H1 (cell line): ENCODE results near the gene EZH1. TPM values are rescaled to one million over a fixed set of nuclear protein-coding genes. Genes with fewer than 3 reads are reported as not detected.

Experiments
- CTCF ChIA-PET: fragments of 300-600 bp; sonication (Branson Sonifier 250); formaldehyde crosslinking; loops from one replicate; lab custom pipeline; 2021; ENCODE audit not compliant: partially characterized antibody; lab: Charles Lee
- POLR2A ChIA-PET: fragments of 300-600 bp; sonication (Branson Sonifier 250); formaldehyde crosslinking; loops from one replicate; lab custom pipeline; 2021; ENCODE audit warnings: inconsistent platforms; ENCODE audit not compliant: partially characterized antibody; lab: Charles Lee
- DNase-seq, 2 experiments: peaks; one replicate each; pipeline versions ENCODE4 v3.0.0 to v3.0.0-alpha.2; 2010 to 2022; ENCODE audit warnings: low spot score in 2 of 2, low read depth in 1 of 2, mixed read lengths in 1 of 2
- FAIRE-seq: peaks from 2 replicates; lab custom pipeline; 2011; peaks lifted over from hg19 to GRCh38; lab: Jason Lieb, UNC
- H2AFZ ChIP-seq: 2 replicates; pipeline ENCODE4 v1.8.1; 2012; ENCODE audit warnings: low read length, inconsistent platforms
- H2AK5ac ChIP-seq: 2 replicates; pipeline ENCODE4 v1.6.1; 2013; ENCODE audit warnings: low read depth, low read length
- H2BK120ac ChIP-seq: replicated peaks from 2 replicates; pipeline ENCODE3; 2013; ENCODE audit warnings: low read depth, low read length, inconsistent platforms
- H2BK12ac ChIP-seq: 2 replicates; pipeline ENCODE4 v1.6.1; 2013; ENCODE audit warnings: low read depth, low read length
- H2BK15ac ChIP-seq: 2 replicates; pipeline ENCODE4 v1.6.1; 2013; ENCODE audit warnings: low read length
- H2BK20ac ChIP-seq: 2 replicates; pipeline ENCODE4 v1.6.1; 2013; ENCODE audit warnings: low read length
- H2BK5ac ChIP-seq: 2 replicates; pipeline ENCODE4 v1.6.1; 2013; ENCODE audit warnings: low read depth, low read length
- H3K14ac ChIP-seq: 2 replicates; pipeline ENCODE4 v1.6.1; 2013; ENCODE audit warnings: inconsistent platforms; ENCODE audit not compliant: insufficient read length
- H3K18ac ChIP-seq: 2 replicates; pipeline ENCODE4 v1.6.1; 2013; ENCODE audit warnings: low read length; ENCODE audit errors: extremely low read depth
- H3K23ac ChIP-seq: 2 replicates; pipeline ENCODE4 v1.6.1; 2013; ENCODE audit warnings: inconsistent platforms; ENCODE audit not compliant: insufficient read length
- H3K23me2 ChIP-seq: 2 replicates; pipeline ENCODE4 v1.6.1; 2013; ENCODE audit warnings: low read depth, low read length
- H3K27ac ChIP-seq: 2 replicates; pipeline ENCODE4 v1.6.1; 2011; ENCODE audit warnings: low read depth, low read length, inconsistent platforms
- H3K27me3 ChIP-seq, 4 experiments: replicated peaks in 1 of 4; 1 replicate in 1 of 4; 2 replicates in 3 of 4; pipeline versions ENCODE4 v1.6.1 to v1.8.1; 2011 to 2013; ENCODE audit warnings: low read length in 3 of 4, mild to moderate bottlenecking in 3 of 4, inconsistent platforms in 2 of 4, mixed read lengths in 2 of 4, moderate library complexity in 1 of 4; ENCODE audit not compliant: control insufficient read depth in 3 of 4, insufficient read depth in 3 of 4; ENCODE audit errors: extremely low read depth in 1 of 4
- H3K36me3 ChIP-seq, 4 experiments: 2 replicates each; pipeline versions ENCODE4 v1.6.1 to v1.8.1; 2011 to 2013; ENCODE audit warnings: mild to moderate bottlenecking in 4 of 4, low read length in 3 of 4, moderate library complexity in 2 of 4, control low read depth in 1 of 4, inconsistent platforms in 1 of 4; ENCODE audit not compliant: insufficient read depth in 4 of 4, control insufficient read depth in 2 of 4
- H3K4ac ChIP-seq: replicated peaks from 2 replicates; pipeline ENCODE3; 2013; ENCODE audit warnings: low read length, low read depth, mixed read lengths, inconsistent platforms; ENCODE audit not compliant: insufficient read length
- H3K4me1 ChIP-seq, 4 experiments: replicated peaks in 1 of 4; 1 replicate in 1 of 4; 2 replicates in 3 of 4; pipeline versions ENCODE4 v1.6.1 to v1.8.1; 2011 to 2013; ENCODE audit warnings: low read length in 3 of 4, inconsistent platforms in 2 of 4, mixed read lengths in 1 of 4; ENCODE audit not compliant: insufficient read depth in 4 of 4, control insufficient read depth in 3 of 4
- H3K4me2 ChIP-seq, 2 experiments: 2 replicates each; pipeline versions ENCODE4 v1.6.1 to v1.8.1; 2011 to 2013; ENCODE audit warnings: low read depth in 2 of 2, low read length in 2 of 2, control low read depth in 1 of 2, inconsistent platforms in 1 of 2, mild to moderate bottlenecking in 1 of 2; ENCODE audit not compliant: insufficient read depth in 1 of 2
- H3K4me3 ChIP-seq, 4 experiments: fragments of 200-600, 300-600 bp in 1 of 4; sonication (generic), shearing (Covaris generic), sonication (Bioruptor Twin) in 1 of 4; 2 replicates each; pipeline versions ENCODE4 v1.5.1 to v1.8.1; 2011 to 2016; ENCODE audit warnings: low read length in 4 of 4, low read depth in 3 of 4, control low read depth in 2 of 4, inconsistent platforms in 2 of 4, mild to moderate bottlenecking in 2 of 4, mixed read lengths in 1 of 4, moderate library complexity in 1 of 4; ENCODE audit not compliant: insufficient read depth in 2 of 4; ENCODE audit errors: extremely low read depth in 1 of 4
- H3K56ac ChIP-seq: replicated peaks from 2 replicates; pipeline ENCODE3; 2013; ENCODE audit warnings: low read depth, mild to moderate bottlenecking, mixed read lengths, low read length, inconsistent platforms; ENCODE audit not compliant: insufficient read length
- H3K79me1 ChIP-seq: 2 replicates; pipeline ENCODE4 v1.6.1; 2013; ENCODE audit warnings: low read depth, low read length, control low read depth
- H3K79me2 ChIP-seq, 2 experiments: 2 replicates each; pipeline versions ENCODE4 v1.6.1 to v1.8.1; 2012 to 2013; ENCODE audit warnings: low read length in 2 of 2, mild to moderate bottlenecking in 2 of 2, inconsistent platforms in 1 of 2; ENCODE audit not compliant: insufficient read depth in 2 of 2, control insufficient read depth in 1 of 2
- H3K9ac ChIP-seq, 4 experiments: replicated peaks in 1 of 4; 1 replicate in 1 of 4; 2 replicates in 3 of 4; pipeline versions ENCODE4 v1.6.1 to v1.8.1; 2011 to 2013; ENCODE audit warnings: low read depth in 3 of 4, low read length in 3 of 4, control low read depth in 2 of 4, mild to moderate bottlenecking in 2 of 4, moderate library complexity in 2 of 4, inconsistent platforms in 1 of 4; ENCODE audit errors: extremely low read depth in 1 of 4
- H3K9me3 ChIP-seq, 2 experiments: 2 replicates each; pipeline versions ENCODE4 v1.6.1 to v1.8.1; 2012 to 2013; ENCODE audit warnings: mild to moderate bottlenecking in 2 of 2, moderate library complexity in 2 of 2, control low read depth in 1 of 2, inconsistent platforms in 1 of 2, low read depth in 1 of 2, low read length in 1 of 2, mixed read lengths in 1 of 2; ENCODE audit not compliant: insufficient read depth in 2 of 2
- H4K20me1 ChIP-seq, 2 experiments: replicated peaks in 1 of 2; 2 replicates each; pipeline versions ENCODE3 to v1.8.1; 2011 to 2013; ENCODE audit warnings: inconsistent platforms in 2 of 2, low read length in 2 of 2, mild to moderate bottlenecking in 1 of 2; ENCODE audit not compliant: insufficient read depth in 2 of 2, control insufficient read depth in 1 of 2
- H4K5ac ChIP-seq: 2 replicates; pipeline ENCODE4 v1.6.1; 2013; ENCODE audit warnings: low read length, low read depth, mixed read lengths, inconsistent platforms; ENCODE audit not compliant: insufficient read length
- H4K8ac ChIP-seq: 2 replicates; pipeline ENCODE4 v1.8.0; 2013; ENCODE audit warnings: mild to moderate bottlenecking, moderate library complexity, low read length, inconsistent platforms; ENCODE audit not compliant: insufficient read depth; ENCODE audit errors: extremely low read depth
- H4K91ac ChIP-seq: replicated peaks from 2 replicates; pipeline ENCODE3; 2013; ENCODE audit warnings: low read length, mixed read lengths, inconsistent platforms; ENCODE audit not compliant: insufficient read length
- BCL11A ChIP-seq, 2 experiments: IDR thresholded peaks; one replicate each; pipeline ENCODE4 v1.6.1; 2011; ENCODE audit warnings: low read depth in 2 of 2, low read length in 2 of 2, mild to moderate bottlenecking in 2 of 2
- FOSL1 ChIP-seq: IDR thresholded peaks from 2 replicates; pipeline ENCODE4 v1.6.1; 2011; ENCODE audit warnings: mild to moderate bottlenecking, low read depth, low read length, moderate library complexity; ENCODE audit not compliant: insufficient read depth
- KDM4A ChIP-seq: IDR thresholded peaks from one replicate; pipeline ENCODE4 v1.7.1; 2012; ENCODE audit warnings: low read depth, mild to moderate bottlenecking, moderate library complexity, low read length, inconsistent platforms; ENCODE audit not compliant: severe bottlenecking
- POLR2AphosphoS5 ChIP-seq: IDR thresholded peaks from 2 replicates; pipeline ENCODE4 v1.6.1; 2011; ENCODE audit warnings: low read depth, low read length
- RAD21 ChIP-seq, 2 experiments: IDR thresholded peaks in 1 of 2; conservative IDR thresholded peaks in 1 of 2; 2 replicates each; pipeline ENCODE4 v1.6.1; 2011; ENCODE audit warnings: low read depth in 2 of 2, low read length in 2 of 2, improper control_type of control experiment in 1 of 2, inconsistent platforms in 1 of 2, mild to moderate bottlenecking in 1 of 2, moderate library complexity in 1 of 2
- RBBP5 ChIP-seq: IDR thresholded peaks from 2 replicates; pipeline ENCODE4 v1.7.1; 2012; ENCODE audit warnings: low read depth, mild to moderate bottlenecking, inconsistent platforms, low read length, moderate library complexity, borderline replicate concordance
- RNF2 ChIP-seq: fragments of 200-900, 300-1000 bp; sonication (generic); IDR thresholded peaks from 2 replicates; pipeline ENCODE4 v1.7.1; 2016; ENCODE audit warnings: borderline replicate concordance, low read depth, mild to moderate bottlenecking, antibody characterized with exemption, low read length; ENCODE audit not compliant: poor library complexity, severe bottlenecking; ENCODE audit errors: missing control alignments
- WGBS, 2 experiments: shearing (Covaris generic) in 1 of 2; methylation state at CpG; one replicate each; pipeline versions ENCODE4 v1.1.6 to v1.1.7; 2013 to 2015; ENCODE audit warnings: low lambda C conversion rate in 2 of 2, mixed read lengths in 2 of 2, inconsistent platforms in 1 of 2, low coverage in 1 of 2, missing lambda C conversion rate in 1 of 2; ENCODE audit not compliant: insufficient replicate concordance in 2 of 2, insufficient coverage in 1 of 2, insufficient read length in 1 of 2; ENCODE audit errors: extremely low coverage in 1 of 2, missing lambda C conversion rate in 1 of 2; 5-methylcytosine and 5-hydroxymethylcytosine counted together
- polyA plus RNA-seq, 7 experiments: library from polyadenylated mRNA; depleted of rRNA in 3 of 7; stranded (reverse) in 5 of 7; unstranded in 2 of 7; fragments of >200 nt in 5 of 7; fragments of 200-250 nt in 2 of 7; gene quantifications; 1 replicate in 5 of 7; 2 replicates in 1 of 7; 4 replicates in 1 of 7; pipeline versions ENCODE4 v1.2.1 to v1.2.3, GENCODE V29; 2011 to 2013; ENCODE audit warnings: missing spikeins in 2 of 7, mixed read lengths in 2 of 7
- total RNA-seq: library from RNA; stranded (reverse); fragmentation: NEBNext Ultra II Directional; extraction: Animal tissue kit (Norgen Biotek cat#: 25700); gene quantifications from 2 replicates; pipeline ENCODE4 v1.2.1, GENCODE V29; 2021
- TF ChIP-seq, protein P1 (sequence below): IDR thresholded peaks from 2 replicates; pipeline ENCODE4 v1.6.1; 2012; ENCODE audit warnings: low read length, inconsistent platforms

EZH1 gene
- total and polyA plus RNA-seq, 2 of the 8 experiments (the other 6 are each of a cell fraction or from before 2014, with no cell fraction given): 17.4 to 20.8 TPM

DNA sequence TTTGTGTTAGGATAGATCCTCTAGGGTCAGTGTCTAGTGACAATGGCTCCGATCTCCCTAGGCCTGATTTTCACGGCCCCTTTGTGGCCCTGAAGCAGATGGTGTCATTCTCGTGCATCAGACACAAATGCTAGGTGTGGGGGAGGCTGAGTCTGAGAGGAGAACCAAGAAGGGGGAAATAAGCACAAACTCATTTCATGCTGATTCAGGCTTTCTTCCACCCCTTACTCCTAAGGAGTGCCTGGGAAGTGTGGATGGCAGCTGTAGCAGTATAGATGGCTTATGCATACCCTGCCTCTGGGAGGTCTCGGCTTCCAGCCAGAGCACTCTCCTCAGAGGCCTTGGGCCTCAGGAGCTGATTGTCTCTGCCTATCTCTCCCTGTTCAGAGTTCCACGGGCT, 33.7 kb upstream of the EZH1 start:
- H3K9ac ChIP-seq: peak overlapping the region in 1 of 4 experiments; percentile 5; a peak in 1 of 7 replicates
- no peak overlapping the region for H2BK120ac ChIP-seq
- peaks cover 7 to 23% (median 14%) of the 10 kb centered on the region in 4 experiments; a peak in 6 of 8 replicates for H3K36me3 ChIP-seq
- no peaks in the 10 kb centered on the region for H3K79me2 ChIP-seq
- ChIA-PET CTCF (interaction anchor here (1.0 to 2.1 kb wide), 2 partner anchors 15 to 45 kb away, joined by 3 to 8 read pairs; no protein-coding TSS in a partner anchor), POLR2A (interaction anchor here (1.7 kb wide), 1 partner anchor 45 kb away, joined by 4 read pairs; the partner anchor contains the start of gene BECN1)
- no peaks in the 10 kb centered on the region for H4K20me1 ChIP-seq
- no peak overlapping the region for H2BK15ac ChIP-seq
- peaks cover 0 to 14% (median 8%) of the 10 kb centered on the region in 4 experiments; a peak in 6 of 7 replicates for H3K4me1 ChIP-seq
- H3K9me3 ChIP-seq: no peaks in the 10 kb centered on the region
- no peak overlapping the region; the same call in 1 of the 2 replicates for H4K8ac ChIP-seq
- H4K5ac ChIP-seq: no peak overlapping the region
- H3K27ac ChIP-seq: no peak overlapping the region
- no peak overlapping the region for H2AFZ ChIP-seq
- H4K91ac ChIP-seq: no peak overlapping the region
- H3K4me3 ChIP-seq: no peak overlapping the region
- no peak overlapping the region for H2BK12ac ChIP-seq
- no peak overlapping the region for H3K23ac ChIP-seq
- H3K14ac ChIP-seq: no peak overlapping the region
- H3K23me2 ChIP-seq: peaks cover 15% of the 10 kb centered on the region
- H3K79me1 ChIP-seq: 0 out of 2 replicates have a peak, but pooled peaks cover 3% of the 10 kb centered on the region
- peaks cover 6 to 23% (median 19%) of the 10 kb centered on the region in 4 experiments for H3K27me3 ChIP-seq
- no peak overlapping the region for H3K56ac ChIP-seq
- H2BK5ac ChIP-seq: no peak overlapping the region; the same call in 1 of the 2 replicates
- H3K4me2 ChIP-seq: no peak overlapping the region
- FAIRE-seq: no peak
- H2BK20ac ChIP-seq: no peak overlapping the region
- H2AK5ac ChIP-seq: no peak overlapping the region
- DNase-seq: no peak
- TF ChIP-seq KDM4A (no peak), RBBP5 (no peak), RAD21 (IDR thresholded peaks at IDR 0.05 in 1 of 2, conservative IDR thresholded peaks at IDR 0.05 in 1 of 2; ENCODE audit: low read depth in 2 of 2, low read length in 2 of 2) (no peak), RNF2 (no peak), POLR2AphosphoS5 (no peak), FOSL1 (no peak), BCL11A (IDR thresholded peaks at IDR 0.05; ENCODE audit: low read depth in 2 of 2, low read length in 2 of 2) (no peak)
- TF ChIP-seq, protein P1, sequence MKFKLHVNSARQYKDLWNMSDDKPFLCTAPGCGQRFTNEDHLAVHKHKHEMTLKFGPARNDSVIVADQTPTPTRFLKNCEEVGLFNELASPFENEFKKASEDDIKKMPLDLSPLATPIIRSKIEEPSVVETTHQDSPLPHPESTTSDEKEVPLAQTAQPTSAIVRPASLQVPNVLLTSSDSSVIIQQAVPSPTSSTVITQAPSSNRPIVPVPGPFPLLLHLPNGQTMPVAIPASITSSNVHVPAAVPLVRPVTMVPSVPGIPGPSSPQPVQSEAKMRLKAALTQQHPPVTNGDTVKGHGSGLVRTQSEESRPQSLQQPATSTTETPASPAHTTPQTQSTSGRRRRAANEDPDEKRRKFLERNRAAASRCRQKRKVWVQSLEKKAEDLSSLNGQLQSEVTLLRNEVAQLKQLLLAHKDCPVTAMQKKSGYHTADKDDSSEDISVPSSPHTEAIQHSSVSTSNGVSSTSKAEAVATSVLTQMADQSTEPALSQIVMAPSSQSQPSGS: no peak
- H3K18ac ChIP-seq: no peak overlapping the region
- 89% methylated on average over 5 of the region's 5 CpGs; no CpG with 5 or more reads in 1 of the 2 experiments for WGBS, 2 experiments
- H3K4ac ChIP-seq: no peak overlapping the region
